GM19324 (cell line): Measurements from ENCODE around the gene BMF.
A peak's percentile ranks its signal among the peaks of the same experiment; 100 is the strongest.

Experiments
- ATAC-seq: cut with Tn5 transposase; IDR thresholded peaks from one replicate; pipeline ENCODE4 v1.9.1; 2021; ENCODE audit warnings: mild to moderate bottlenecking, moderate library complexity; ENCODE audit not compliant: unreplicated experiment, low FRiP score

BMF gene

DNA sequence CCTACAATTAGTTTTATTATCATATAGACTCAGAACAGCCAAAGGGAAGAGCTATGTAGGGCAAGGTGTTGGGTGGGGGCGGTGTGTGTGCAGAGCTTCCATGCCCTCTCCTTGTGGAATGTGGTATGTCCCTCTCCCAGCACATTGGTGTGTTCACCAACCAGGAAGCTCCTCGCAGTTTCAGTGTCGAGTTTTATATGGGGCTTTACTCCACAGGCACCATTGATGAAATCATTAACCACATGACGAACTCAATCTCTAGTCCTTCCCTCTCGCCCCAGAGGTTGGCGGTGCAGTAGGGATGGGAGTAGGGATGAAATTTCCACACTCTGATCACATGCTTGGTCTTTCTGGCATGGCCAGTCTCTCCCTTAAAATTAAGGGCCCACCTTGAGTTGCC is 56.1 kb downstream of the BMF start:
- no peak for ATAC-seq

DNA sequence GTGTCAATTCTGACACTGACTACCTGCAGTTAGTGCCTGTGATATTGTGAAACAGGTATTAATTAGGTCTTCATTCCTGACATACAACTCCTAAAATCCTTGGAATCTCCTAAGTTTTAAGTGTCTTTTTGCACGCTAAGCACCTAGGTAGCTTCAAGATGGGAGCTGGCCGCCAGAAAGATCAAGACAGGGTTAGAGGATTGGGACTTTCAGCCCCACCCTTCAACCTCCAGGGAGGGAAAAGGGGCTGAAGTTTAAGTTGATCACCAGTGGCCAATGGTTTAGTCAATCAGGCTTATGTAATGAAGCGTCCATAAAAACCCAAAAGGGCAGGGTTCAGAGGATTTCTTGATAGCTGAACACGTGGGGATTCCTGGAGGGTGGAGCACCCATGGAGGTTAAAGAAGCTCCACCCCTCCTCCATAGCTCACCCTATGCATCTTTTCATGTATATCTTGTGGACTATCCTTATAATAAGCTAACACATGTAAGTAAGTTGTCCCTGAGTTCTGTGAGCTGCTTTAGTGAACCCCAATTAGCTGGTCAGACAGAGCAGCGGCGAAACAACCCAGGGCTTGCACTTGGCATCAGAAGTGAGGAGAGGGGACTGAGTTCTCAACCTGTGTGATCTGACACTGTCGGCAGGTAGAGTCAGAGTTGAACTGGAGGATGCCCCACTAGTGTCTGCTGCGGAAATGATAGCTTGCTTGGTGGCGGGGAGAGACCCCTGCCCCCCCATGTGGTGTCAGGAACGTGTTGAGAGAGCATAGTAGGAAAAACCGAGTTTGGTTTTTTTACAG is 56.9 kb downstream of the BMF start:
- no peak for ATAC-seq

DNA sequence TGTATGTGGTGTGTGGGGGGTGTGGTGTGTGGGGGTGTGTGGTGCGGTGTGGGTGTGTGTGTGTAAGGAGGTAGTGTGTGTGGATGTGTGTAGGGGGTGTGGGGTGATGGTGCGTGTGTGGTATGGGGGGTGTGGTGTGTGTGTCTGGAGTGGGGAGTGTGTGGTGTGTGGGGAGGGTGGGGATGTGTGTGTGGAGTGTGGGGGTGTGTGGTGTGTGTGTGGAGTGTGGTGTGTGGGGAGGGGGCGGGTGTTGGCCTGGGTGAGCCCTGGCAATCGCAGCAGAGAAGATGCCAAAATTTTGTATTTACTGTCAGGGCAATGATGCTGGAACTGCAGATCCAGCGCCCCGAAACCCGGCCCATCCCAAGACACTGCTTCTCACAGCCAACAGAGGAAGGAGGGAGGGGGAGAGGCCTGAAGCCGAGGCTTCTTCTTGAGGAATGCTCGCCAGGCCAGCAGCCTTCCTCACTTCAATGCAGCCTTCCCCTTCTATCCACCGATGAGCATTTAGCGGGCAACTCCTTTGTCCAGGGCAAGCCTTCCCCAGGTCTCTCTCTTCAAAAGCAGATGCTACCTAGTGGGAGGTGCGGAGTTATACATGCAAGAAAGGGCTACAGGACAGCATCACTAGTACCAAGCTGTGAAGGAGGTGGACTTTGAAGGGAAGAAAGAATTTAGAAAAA is 57.8 kb downstream of the BMF start:
- no peak for ATAC-seq

DNA sequence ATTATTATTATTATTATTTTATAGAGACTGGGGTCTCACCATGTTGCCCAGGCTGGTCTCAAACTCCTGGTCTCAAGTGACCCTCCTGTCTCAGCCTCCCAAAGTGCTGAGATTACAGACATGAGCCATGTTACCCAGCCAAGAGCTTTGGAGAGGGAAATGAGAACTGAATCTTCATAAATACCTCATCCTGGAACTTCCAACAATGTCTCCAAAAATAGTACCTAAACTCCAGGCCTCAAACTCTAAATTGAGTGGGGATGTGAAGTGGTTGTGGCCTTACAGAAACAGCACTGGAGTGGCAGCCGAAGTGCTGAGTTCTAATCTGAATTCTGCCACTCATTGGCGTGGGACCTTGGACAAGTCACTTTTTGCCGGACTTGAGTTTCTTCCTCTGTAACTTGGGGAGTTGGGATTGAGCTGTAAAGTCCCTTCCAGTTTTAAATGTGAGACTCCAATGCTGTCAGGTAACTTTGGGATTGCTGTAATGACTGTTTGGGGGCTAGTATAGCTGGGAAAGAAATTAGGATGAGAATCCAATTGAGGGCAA is 59.7 kb downstream of the BMF start:
- no peak for ATAC-seq

DNA sequence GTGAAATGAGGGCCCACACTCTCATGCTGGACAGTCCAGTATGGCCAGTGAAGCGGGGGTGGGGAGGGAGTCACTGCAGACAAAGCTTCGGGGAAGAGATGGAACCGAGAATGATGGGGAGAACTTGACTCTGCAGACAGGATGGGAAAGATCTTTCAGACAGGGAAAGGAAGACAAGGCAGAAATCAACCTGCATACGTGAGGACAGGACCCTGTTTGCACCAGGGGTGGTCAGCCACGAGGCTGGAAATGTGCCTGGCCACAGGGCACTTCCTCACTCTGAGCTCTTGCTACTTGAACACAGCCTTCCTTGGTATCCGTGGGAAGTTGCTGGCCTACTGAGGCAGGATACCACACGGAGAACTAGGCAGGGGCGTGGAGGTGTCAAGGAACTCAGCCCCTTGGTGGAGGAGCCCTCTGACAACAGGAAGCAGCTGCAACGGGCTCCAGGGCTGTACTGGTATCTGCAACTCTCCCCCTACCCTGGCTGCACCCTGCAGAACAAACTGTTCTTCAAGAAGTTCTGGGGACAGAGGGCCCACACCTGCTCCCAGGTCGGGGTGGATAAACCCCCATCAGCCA is 60.4 kb downstream of the BMF start:
- no peak for ATAC-seq

DNA sequence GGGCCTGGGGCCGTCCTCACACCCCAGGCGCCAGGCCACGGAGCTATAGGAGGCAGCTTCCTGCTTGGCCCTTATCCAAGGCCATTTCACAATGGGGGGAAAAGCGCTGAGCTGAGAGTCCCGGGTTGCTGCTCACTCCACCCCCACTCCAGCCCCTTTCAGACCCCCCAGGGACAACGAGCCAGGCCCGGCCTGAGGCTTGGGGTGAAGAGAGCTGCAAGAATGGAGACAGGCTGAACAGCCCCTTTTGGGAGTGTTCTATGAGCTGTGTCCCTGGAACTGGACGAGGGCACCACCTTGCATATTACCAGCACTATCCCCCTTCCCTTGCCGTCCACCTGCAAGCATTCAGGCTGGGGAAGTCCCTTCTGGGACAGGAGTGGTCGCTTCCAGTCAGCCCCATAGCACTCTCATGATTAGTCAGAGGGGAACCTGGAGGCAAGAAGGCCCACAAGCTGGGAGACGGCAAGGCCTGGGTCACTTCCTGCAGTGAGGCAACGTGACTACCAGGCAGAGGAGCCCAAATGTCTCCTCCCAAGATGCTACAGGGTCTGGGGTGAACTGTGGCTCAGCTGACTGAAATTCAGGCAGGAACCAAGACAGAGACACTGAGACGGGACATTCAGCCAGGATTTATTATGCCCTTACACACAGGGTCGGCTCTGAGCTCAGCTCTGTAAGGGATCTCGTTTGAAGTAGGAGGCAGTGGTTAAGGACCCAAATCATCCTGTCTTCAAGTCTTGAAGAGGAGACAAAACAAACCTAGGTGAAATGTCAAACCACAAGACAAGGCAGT is 61.1 kb downstream of the BMF start:
- ATAC-seq, result no peak

DNA sequence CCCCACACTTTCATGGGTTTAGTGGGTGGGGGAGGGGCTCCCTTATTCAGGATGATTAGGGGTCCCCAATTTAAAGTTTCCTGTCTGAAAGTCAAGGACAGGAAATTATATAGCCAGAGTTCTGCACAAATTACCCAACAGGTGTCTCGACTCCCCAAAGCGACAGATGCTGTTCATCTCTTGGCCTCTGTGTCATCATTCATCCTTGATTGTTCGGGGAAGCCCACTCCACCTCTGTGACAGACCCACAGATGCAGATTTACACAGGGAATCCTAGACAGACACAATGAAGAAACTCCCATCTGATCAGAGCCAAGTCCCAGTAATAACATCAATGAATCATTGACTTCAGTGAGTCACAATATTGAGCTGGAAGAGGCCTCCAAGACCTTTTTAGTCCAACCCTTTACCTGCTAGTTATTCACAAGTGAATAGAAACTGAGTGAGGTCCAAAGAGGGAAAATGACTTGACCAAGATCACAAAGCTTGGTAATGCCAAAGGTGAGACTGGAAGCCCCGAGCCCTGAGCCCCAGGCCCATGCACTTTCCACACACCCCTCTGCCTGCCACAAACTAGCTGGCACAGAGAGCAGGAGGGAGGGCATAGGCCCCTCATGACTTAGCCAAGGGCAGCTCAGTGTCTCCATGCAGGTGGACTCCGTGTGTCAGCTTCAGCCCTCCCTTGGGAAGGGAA is 61.8 kb downstream of the BMF start:
- ATAC-seq, result no peak

DNA sequence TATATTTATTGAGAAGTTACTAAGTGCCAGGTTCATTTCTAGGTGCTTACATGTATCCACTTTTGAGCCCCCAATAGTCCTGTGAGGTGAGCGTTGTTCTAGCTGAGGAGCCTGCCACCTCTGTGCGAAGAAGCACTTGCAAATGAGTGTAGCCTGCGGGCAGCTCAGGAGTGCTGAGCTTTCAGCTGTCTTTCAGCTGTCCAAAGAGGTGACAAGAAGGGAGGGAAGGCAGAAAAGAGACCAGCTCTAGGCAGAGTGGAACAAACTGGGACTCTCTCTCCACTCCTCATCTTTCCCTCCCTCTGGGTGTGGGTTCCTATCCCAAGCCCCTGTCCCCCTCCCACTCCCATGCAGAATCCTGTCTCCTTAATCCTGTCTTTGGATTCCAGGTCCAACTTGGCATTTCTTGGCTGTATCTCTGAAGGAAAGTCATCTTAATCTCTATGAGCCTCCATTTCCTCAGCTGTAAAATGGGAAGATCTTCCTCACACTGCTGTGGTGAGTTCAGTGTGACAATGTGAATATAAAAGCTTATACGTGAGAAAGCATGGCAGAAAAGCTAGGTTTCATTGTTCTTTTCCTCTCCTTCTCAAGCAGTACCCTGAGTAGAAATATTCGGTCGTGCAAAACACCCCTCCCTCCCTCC is 63.0 kb downstream of the BMF start:
- ATAC-seq, result no peak

DNA sequence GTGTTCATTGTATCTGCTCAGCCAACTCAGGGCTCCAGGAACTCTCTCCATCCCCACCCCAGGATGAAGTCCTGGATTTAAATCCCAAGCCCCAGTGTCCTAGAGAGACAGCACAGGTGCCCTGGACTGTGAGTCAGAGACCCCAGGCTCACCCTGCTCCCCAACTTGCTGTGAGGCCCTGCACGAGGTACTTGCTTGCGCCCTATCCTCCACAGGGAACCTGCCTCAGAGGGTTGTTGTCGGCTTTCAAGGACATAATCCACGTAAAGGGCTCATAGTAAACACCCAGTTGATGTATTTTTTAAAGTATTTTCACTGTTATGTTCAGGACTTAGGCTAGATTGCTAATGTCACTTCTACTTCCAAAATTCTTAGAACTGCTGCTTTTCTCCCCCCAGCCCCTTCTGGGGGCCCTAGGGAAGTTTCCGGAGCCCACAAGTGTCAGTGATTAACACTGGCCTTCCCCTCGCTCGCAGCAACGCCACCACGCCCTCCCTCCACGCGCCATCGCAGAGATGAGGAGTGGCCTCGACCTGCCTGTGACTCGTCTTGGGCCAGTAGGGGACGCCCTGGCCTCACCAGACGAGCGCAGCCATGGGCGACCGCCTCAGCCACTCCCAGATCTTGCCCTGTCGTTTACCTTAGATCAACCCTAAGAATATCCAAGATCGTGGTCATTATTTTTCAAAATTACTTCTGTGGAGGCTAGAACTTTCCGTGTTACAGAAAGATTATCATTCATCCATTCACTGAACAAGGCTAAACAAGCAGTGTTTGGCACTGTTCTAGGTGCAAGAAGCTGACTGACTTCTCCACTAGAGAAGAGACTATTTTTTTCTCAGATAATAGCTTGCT is 63.7 kb downstream of the BMF start:
- ATAC-seq, result peak; percentile 70

DNA sequence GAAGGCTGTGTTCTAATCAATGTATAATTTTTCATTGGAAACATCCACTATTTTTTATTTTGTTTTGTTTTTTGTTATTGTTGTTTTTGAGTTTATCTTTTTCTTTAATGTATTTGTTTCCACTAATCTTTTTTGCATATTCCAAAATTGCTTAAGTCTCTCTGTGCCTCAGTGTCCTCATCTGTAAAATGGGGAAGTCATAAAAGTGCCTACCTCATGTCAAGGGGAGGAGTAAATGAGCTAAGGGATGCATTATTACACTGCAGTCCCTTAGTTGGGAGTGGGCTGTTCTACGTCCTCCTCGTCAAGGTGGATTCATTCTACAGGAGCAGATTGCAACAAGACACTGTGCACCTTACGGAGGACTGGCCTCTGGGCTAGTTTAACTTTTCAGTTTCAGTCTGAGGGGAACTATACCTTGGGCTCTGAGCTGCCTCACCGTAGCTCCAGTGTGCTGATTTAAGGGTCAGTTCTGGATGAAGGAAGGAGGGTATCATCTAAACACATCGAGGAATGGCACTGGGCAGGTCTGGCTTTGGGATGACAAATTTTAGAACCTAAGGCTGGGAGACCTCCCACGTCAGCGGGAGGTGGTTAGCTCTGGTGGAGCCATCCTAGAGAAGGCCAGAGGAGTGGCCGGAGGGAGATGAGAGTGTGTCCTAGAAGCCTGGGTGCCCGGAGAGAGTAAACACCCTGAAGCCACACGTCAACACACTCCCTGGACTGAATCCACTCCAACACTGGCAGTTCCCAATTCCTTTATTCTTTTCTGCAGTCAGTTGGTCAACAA is 64.6 kb downstream of the BMF start:
- ATAC-seq, result no peak

DNA sequence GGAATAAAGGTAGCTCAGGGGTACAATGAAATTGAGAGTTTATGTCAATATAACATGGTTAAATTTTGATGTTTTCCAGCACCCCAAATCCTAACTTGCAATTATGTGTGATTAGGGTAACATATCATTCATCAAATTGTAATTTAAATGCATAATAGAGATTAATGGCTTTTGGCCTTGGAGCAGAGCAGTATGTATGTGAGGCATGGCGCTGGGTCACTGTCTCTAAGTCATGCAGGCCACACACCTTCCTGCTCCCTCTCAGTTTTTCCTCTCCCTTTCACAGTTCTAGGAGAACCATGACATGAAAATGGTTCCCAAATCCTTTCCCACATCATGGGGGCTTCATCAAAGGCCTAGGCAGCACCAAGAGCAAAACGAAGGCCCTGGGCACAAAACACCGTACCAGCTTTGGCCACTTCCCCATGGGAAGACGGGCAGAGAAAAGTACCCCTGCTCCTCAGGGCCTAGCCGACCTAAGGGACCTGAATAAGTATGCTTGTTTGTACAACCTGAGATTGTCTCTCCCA is 65.8 kb downstream of the BMF start:
- ATAC-seq, result no peak

DNA sequence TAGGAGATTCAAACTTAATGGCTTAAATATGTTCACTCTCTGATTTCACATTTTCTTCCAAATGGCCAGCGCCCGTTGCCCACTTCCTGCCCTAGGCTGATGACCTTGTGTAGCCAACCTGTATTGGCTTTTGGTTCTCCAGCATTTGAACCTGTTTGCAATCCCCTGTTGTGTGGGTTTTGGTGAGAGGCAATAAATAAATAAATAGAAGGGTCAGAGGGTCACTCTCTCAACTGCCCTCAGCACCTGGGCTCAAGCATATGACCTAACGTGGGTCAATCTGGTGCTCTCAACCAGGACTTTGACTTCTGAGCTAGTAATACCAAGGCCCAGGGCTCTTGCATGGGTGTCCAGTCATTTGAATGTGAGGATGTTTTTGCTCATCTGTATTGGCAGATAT is 67.9 kb downstream of the BMF start:
- no peak for ATAC-seq

DNA sequence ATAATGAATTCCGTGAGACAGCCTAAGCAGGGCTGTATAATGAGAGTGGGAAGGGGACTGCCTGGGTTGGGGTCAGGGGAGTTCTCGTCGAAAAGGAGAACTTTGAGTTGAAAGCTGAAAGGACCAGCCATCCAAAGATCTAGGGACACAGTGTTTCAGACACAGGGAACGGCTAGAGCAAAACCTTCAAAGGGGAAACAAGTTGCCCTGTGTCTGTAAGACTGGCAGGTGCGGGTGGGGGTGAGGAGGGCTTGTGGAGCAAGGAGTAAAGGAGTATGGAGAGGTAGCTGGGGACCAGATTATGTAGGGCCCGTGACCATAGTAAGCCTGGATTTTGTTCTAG is 68.4 kb downstream of the BMF start:
- no peak for ATAC-seq

DNA sequence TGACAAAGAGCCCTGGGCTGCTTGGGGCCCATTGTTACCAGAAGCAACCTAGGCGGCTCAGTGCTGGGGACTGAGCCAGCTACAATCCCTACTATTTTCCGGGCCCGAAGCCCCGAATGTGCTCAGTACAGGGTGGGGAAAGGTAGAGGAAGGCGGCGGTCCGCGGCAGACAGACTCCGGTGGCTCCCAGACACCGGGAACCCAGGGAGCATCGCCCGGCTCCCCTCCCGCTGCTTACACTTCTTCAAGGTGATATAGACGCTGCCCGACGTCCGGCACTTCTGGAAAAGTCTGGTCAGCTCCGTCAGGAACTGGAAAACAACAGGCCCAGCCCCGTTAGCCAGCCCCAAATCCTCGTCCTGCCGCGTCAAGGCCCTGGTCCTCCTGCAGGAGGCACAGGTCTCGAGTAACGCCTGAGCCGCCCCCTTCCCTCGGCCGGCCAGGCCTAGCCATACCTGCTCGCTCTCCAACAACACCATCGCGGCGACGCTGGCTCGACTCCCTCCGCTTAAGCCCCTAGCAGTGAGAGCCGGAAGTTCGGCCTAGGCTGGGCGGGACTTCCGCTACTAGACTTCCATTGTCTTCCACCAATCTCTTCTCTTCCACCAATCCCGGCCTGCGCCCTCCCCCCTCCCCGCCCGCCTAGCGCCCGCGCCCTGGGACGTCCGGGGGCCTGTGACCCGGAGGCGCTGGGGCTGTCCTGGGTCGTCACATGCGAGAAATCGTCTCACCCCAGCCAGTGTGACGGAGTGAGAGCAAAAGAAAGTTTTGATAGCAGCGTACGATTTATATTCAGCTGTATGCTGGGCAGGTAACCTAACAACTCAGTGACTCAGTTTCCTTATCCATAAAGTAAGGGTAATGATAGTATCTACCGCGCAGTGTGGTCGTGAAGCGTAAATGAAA is 69.8 kb downstream of the BMF start, which contains the start of gene SRP14:
Gene SRP14 (minus strand): TSS at position 544 of the 906 bp plus-strand sequence. CDS start 65 bp downstream, at position 479.
- peak; percentile 87 for ATAC-seq

DNA sequence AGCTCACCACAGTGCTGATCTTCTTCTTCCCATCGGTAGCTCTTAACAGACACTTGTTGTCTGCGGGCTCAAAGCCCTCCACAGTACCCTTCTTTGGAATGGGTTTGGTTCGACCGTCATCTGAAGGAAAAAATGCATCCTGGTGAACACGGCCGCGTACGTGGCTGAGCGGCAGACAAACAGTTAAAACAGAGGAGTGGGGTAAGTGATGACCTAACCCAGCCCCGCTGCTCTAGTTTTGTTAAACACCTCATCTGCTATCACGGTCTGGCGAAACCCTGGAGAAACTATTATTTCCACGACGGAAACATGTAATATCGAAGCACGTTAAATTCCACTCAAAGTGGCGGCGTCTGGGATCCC is 70.4 kb downstream of the BMF start:
- no peak for ATAC-seq
